Duodenal mucosa (tissue), 2 donors: Measurements from ENCODE around the gene NCKAP1.

Experiments
- H3K27ac ChIP-seq: one replicate; pipeline ENCODE4 v1.7.0; 2013; ENCODE audit warnings: low read depth, low read length
- H3K27me3 ChIP-seq, 2 donors: one replicate each; pipeline ENCODE4 v1.7.0; 2013; ENCODE audit warnings: low read length in 2 of 2, control low read depth in 1 of 2; ENCODE audit not compliant: insufficient read depth in 2 of 2, control insufficient read depth in 1 of 2
- H3K36me3 ChIP-seq, 2 donors: one replicate each; pipeline ENCODE4 v1.7.0; 2013; ENCODE audit warnings: low read length in 2 of 2, control low read depth in 1 of 2; ENCODE audit not compliant: insufficient read depth in 2 of 2, control insufficient read depth in 1 of 2
- H3K4me1 ChIP-seq, 2 donors: one replicate each; pipeline ENCODE4 v1.7.0; 2013; ENCODE audit warnings: low read length in 2 of 2, control low read depth in 1 of 2; ENCODE audit not compliant: insufficient read depth in 2 of 2, control insufficient read depth in 1 of 2
- H3K4me3 ChIP-seq, 2 donors: one replicate each; pipeline ENCODE4 v1.7.0; 2013; ENCODE audit warnings: low read length in 2 of 2, low read depth in 1 of 2
- H3K9ac ChIP-seq, 2 donors: one replicate each; pipeline ENCODE4 v1.7.0; 2013; ENCODE audit warnings: low read length in 2 of 2, low read depth in 1 of 2
- H3K9me3 ChIP-seq, 2 donors: one replicate each; pipeline ENCODE4 v1.7.0; 2013; ENCODE audit warnings: low read length in 2 of 2, control low read depth in 1 of 2; ENCODE audit not compliant: control insufficient read depth in 1 of 2

The NCKAP1 gene

DNA sequence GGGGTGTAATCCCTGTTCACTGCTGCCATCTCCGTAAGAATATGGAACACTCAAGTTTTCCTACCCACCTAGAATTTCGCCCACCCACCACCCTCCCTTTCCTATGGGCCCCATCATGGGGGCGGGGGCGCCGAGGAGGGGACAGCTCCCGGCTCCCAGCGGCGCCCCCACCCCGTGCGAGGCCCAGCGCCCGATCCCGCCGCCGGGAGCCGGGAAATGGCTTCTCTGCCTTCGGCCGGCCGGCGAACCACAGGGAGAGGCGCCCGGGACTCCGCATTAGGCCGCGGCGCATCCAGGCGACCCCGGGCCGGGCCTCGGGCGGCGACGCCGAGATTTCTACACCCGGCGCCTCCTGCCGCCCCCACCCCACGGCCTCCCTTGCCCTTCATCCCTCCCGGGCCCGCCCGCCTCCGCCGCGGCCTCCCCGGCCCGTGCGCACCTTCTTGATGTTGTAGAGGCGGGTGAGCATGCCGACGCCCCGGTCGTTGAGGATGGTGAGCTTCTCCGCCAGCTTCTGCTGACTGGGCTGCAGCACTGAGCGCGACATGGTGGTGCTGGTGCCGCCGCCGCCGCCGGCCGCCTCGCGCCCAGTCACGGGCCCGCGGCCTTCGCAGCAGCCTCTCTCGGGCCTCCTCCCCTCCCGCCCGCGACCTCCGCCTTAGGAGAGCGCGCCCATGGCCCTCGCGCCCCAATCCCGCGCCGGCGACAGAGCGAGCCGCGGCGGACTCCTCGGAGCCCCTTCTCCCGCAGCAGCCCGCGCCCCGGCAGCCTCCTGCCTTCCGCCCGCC, 510 bp downstream of the NCKAP1 start:
- Histone ChIP-seq H3K27ac (peak overlapping the region; percentile 95), H3K27me3 (peaks cover 0 to 17% of the 10 kb centered on the region in 2 donors), H3K36me3 (no peaks in the 10 kb centered on the region), H3K9ac (peak overlapping the region; percentile 65 to 71), H3K4me3 (peak overlapping the region; percentile 84 to 85), H3K4me1 (peaks cover 16 to 23% of the 10 kb centered on the region in 2 donors), H3K9me3 (no peaks in the 10 kb centered on the region)

DNA sequence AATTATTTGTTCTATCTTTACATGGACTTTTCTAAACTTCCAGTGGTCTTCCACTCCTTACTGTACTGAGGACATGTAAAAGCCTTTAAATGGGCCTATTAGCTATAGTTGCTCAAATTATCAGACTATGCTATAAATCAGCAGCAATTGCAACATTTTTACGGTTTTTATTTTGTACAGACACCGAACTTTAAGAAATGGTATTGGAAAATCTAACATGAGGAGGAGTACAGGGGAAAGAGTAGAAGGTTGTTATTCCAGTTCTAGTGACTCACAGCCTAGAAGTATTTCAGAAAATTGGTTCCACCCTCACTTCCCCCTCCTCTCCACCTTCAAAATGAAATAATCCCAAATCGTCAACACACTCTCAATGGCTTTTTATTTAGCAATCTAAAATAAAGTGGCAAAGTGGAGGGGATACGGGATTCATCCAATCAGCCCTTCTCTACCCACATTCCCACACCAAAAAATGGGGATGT, 1.1 kb downstream of the NCKAP1 start:
- Histone ChIP-seq H3K4me1 (peaks cover 16 to 23% of the 10 kb centered on the region in 2 donors), H3K27me3 (peaks cover 0 to 17% of the 10 kb centered on the region in 2 donors)

DNA sequence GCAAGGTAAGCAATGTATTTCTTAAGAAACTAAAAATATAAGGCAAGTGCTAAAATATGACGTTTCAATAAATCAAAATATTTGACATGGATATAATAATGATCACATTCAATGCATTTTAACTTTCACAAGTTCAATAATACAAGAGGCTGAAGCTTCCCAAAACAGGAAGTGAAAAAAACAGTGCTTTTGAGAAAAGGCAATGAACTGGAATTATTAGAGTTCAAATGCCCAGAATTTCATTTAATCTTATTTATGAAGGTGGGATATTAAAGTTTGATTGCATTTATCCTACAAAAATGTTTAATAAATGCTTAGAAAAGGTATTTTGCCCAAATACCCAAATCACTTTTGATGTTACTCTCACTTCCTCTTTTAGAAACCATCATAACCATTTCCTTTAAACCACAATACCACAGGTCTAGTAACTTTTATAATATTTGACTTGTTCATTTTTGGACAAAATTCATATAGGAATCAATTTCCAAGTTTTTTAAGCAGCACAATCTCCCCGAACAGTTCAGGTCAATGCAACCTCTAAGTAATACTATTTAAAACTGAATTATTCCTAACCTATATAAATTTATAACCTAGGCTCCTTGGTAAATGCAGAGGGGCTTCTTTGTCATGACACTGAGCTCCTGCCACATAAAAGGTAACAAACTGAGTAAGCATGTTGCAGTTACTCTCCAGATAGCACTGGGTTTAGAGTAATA, 2.1 kb downstream of the NCKAP1 start:
- peaks cover 16 to 23% of the 10 kb centered on the region in 2 donors for H3K4me1 ChIP-seq
- no peak overlapping the region for H3K27ac ChIP-seq
- no peaks in the 10 kb centered on the region for H3K9me3 ChIP-seq
- H3K36me3 ChIP-seq, result no peaks in the 10 kb centered on the region
- H3K27me3 ChIP-seq, result peaks cover 0 to 16% of the 10 kb centered on the region in 2 donors
- H3K9ac ChIP-seq, result peak overlapping the region; percentile 27 to 71
- H3K4me3 ChIP-seq, result peak overlapping the region; percentile 84 to 85

More for the DNA sequence above, 1.1 kb downstream of the NCKAP1 start:
- peak overlapping the region; percentile 84 to 85 for H3K4me3 ChIP-seq
- H3K9ac ChIP-seq, result peak overlapping the region; percentile 65 to 71
- no peaks in the 10 kb centered on the region for H3K36me3 ChIP-seq
- peak overlapping the region; percentile 95 for H3K27ac ChIP-seq
- H3K9me3 ChIP-seq, result no peaks in the 10 kb centered on the region

DNA sequence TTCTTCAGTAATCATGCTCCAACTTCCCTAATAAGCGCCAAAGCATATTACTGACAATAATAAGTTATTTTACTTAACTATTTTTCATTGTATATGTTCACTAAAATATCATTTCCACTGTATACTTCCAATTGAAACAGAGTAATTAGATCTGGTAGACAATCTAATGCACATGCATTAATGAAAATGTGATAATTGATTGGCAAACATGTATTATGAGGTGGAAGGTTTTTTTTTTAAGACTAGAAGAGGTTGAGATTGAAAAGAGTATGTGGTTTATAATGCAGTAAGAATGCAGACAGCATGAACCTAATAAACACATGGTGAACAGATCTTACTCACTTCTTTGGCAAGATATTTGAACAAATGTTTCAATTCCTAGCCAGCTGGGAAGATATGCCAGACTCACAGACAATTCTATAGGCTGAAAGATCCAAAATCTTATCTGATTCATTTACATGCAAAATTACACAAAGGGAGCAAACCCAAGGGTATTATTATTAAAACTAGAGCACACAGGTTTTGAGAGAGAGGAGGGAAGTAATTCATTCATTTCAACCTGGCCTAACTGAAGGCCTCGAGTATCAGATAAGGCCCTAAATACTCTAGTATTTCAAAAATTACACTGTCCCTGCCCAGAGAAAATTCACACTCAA, 2.8 kb downstream of the NCKAP1 start:
- Histone ChIP-seq H3K27ac (no peak overlapping the region), H3K9ac (peak overlapping the region in 1 of 2 donors; percentile 27)

DNA sequence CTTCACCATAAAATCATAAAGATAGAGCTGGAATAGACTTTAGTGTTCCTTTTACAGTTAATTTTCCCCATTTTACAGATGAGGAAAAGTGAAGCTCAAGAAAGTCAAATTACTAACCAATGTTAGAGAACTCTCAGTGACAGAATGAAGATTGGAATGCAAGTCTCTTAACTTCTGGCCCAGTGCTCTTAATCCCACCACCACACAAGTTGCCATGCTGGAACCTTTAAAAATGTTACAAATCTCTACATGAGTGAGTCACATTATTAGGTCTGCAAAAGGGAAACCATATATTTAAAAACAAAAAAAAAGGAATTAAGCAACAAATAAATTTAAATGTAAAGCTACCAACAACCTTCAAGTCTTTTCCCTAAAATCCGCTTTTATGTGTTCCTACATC, 3.5 kb downstream of the NCKAP1 start:
- H3K36me3 ChIP-seq, result no peaks in the 10 kb centered on the region
- peaks cover 0 to 16% of the 10 kb centered on the region in 2 donors for H3K27me3 ChIP-seq
- H3K4me3 ChIP-seq, result peak overlapping the region in 1 of 2 donors; percentile 23
- H3K9me3 ChIP-seq, result no peaks in the 10 kb centered on the region
- H3K9ac ChIP-seq, result no peak overlapping the region
- H3K27ac ChIP-seq, result no peak overlapping the region
- peaks cover 16 to 23% of the 10 kb centered on the region in 2 donors for H3K4me1 ChIP-seq

More for the DNA sequence above, 2.8 kb downstream of the NCKAP1 start:
- Histone ChIP-seq H3K27me3 (peaks cover 0 to 16% of the 10 kb centered on the region in 2 donors), H3K9me3 (no peaks in the 10 kb centered on the region), H3K4me3 (peak overlapping the region; percentile 84 to 85), H3K4me1 (peaks cover 16 to 23% of the 10 kb centered on the region in 2 donors), H3K36me3 (no peaks in the 10 kb centered on the region)

DNA sequence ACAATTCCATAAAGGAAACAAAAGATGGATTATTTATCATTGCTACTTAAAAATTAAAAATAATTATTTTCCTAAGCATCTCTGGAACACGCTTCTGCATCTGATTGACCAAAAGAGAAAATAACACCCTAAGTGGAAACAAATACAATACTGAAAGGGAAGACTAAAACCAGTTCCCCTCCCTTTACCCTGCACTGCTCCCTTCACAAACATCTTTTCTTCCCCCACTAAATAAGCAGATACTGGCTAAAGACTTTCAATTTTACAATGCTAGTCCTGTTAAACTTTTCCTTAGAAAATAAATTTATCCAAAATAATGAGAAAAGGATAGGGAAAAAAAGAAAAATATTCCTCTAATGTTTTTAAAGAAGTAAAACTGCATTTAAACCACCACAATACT, 4.3 kb downstream of the NCKAP1 start:
- H3K4me3 ChIP-seq, result no peak overlapping the region
- no peaks in the 10 kb centered on the region for H3K9me3 ChIP-seq
- peaks cover 0 to 10% of the 10 kb centered on the region in 2 donors for H3K27me3 ChIP-seq
- no peak overlapping the region for H3K9ac ChIP-seq
- H3K36me3 ChIP-seq, result no peaks in the 10 kb centered on the region
- H3K4me1 ChIP-seq, result peaks cover 14 to 23% of the 10 kb centered on the region in 2 donors
- H3K27ac ChIP-seq, result no peak overlapping the region

DNA sequence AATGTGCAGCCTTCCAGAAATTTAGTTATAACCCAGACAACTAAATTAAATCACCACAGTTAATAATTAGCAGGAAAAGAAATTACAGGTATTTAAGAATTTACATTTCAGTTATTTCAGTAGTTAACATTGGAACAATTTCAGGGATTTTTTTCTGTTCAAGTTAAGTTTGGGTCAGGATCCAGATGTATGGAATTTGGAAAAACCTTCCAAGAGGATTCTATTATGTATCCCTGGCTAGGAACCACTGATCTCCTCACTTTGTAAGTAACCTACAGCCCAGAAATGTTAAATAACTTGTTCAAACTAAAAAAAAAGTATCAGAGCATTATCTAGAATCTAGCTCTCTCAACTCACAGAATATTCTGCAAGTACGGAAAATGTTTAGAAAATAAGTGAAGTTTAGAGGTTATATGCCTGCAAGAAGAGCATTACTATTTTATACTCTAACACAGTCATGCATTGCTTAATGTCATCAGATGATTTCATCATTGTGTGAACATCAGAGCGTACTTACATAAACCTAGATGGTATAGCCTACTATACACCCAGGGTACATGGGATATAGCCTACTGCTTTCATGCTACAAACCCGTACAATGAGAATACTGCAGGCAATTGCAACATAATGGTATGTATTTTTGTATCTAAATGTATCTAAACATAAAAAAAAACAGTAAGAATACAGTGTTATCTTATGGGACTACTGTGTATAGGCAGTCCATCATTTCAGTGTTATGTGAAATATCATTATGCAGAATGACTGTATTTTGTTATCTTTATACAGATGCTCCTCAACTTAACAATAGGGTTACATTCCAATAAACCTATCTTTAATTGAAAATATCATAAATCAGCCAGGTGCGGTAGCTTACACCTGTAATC, 6.1 kb downstream of the NCKAP1 start:
- Histone ChIP-seq H3K9me3 (no peaks in the 10 kb centered on the region), H3K4me3 (no peak overlapping the region), H3K4me1 (peaks cover 9 to 23% of the 10 kb centered on the region in 2 donors), H3K27me3 (peaks cover 0 to 5% of the 10 kb centered on the region in 2 donors), H3K36me3 (no peaks in the 10 kb centered on the region), H3K9ac (no peak overlapping the region), H3K27ac (no peak overlapping the region)

DNA sequence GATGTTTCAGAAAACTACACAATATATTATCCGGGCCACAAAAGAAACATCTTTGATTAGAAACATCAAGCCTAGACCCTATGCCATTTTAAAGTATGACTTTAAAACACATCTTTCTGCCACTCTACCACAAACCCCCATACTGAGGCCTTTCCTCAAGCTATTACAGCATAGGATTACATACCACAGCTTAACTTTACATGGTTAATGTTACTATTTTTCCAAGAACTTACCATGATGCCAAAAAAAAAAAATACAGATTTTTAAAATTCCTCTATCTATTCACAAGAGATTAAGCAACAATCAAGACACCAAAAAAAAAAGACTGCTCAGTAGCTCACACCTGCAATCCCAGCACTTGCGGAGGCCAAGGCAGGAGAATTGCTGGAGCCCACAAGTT, 9.0 kb downstream of the NCKAP1 start:
- Histone ChIP-seq H3K9ac (no peak overlapping the region), H3K27ac (no peak overlapping the region), H3K4me1 (peaks cover 0 to 10% of the 10 kb centered on the region in 2 donors)

DNA sequence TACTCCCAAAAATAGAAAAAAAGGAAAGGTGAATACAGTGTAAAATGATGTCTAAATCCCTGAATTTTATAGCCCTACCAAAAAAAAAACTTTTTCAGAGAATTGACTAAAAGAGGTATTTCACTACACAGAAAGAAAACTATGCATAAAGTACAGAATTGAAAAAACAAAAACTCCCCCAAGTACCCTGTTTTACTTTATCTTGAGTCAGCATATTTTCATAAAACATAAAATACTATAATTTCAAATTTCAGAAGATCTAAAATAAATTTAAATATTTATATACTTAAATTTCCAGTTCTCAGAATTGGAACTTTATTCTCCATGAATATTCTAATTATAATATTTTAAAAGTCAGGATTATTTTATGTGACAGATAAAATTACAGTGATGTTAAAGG, 10.1 kb downstream of the NCKAP1 start:
- H3K27ac ChIP-seq, result no peak overlapping the region
- H3K9me3 ChIP-seq, result no peaks in the 10 kb centered on the region
- H3K36me3 ChIP-seq, result no peaks in the 10 kb centered on the region
- peaks cover 0 to 4% of the 10 kb centered on the region in 2 donors for H3K27me3 ChIP-seq
- H3K4me1 ChIP-seq, result peaks cover 0 to 10% of the 10 kb centered on the region in 2 donors
- no peak overlapping the region for H3K4me3 ChIP-seq
- no peak overlapping the region for H3K9ac ChIP-seq

More for the DNA sequence above, 9.0 kb downstream of the NCKAP1 start:
- H3K4me3 ChIP-seq, result no peak overlapping the region
- H3K27me3 ChIP-seq, result peaks cover 0 to 5% of the 10 kb centered on the region in 2 donors
- H3K36me3 ChIP-seq, result no peaks in the 10 kb centered on the region
- H3K9me3 ChIP-seq, result no peaks in the 10 kb centered on the region
